ENCODE results near the gene SLC26A1. TPM values are rescaled to one million over a fixed set of nuclear protein-coding genes. Genes with fewer than 3 reads are reported as not detected.

Gene SLC26A1
- total and polyA plus RNA-seq, 2 experiments from 2014 or later = 0.22 to 1.8 TPM

GRCh38 chr4:1003271-1004070 is 10.3 kb upstream of the SLC26A1 start:
- in situ Hi-C loops (cut with MboI) = no loop called here
- 42 to 59% methylated on average over 27 to 36 of the region's 63 CpGs for WGBS, 2 experiments (ENCODE audit: low coverage in 1 of 2, low lambda C conversion rate in 2 of 2, missing lambda C conversion rate in 2 of 2)

GRCh38 chr4:1002631-1003251 is 9.5 kb upstream of the SLC26A1 start:
- no peaks in the 10 kb centered on the region for H3K79me2 ChIP-seq (ENCODE audit: insufficient read depth)
- TF ChIP-seq EZH2phosphoT487 (IDR thresholded peaks at IDR 0.05; ENCODE audit: insufficient read depth, low read depth) = no peak
- peak; percentile 6 for TF ChIP-seq EZH2 (IDR thresholded peaks at IDR 0.05; ENCODE audit: insufficient read depth, poor library complexity, severe bottlenecking)
- H3K9me2 ChIP-seq (ENCODE audit: insufficient read depth) = no peaks in the 10 kb centered on the region
- no peaks in the 10 kb centered on the region for H3F3A ChIP-seq (ENCODE audit: insufficient read depth)
- in situ Hi-C loops (cut with MboI) = no loop called here
- peaks cover 36% of the 10 kb centered on the region for H3K27me3 ChIP-seq (replicated peaks; ENCODE audit: insufficient read depth)
- no peaks in the 10 kb centered on the region for H3K36me3 ChIP-seq (ENCODE audit: low read depth)
- no peaks in the 10 kb centered on the region for H3K9me3 ChIP-seq (ENCODE audit: low read depth)
- H3K4me2 ChIP-seq (ENCODE audit: unreplicated experiment) = no peak overlapping the region
- H2AFZ ChIP-seq = no peak overlapping the region
- DNase-seq = peak; percentile 23
- H3K9ac ChIP-seq = no peak overlapping the region
- 2 to 4% methylated on average over 21 to 49 of the region's 75 CpGs for WGBS, 2 experiments (ENCODE audit: low coverage in 1 of 2, low lambda C conversion rate in 2 of 2, missing lambda C conversion rate in 2 of 2)
- no peaks in the 10 kb centered on the region for H4K20me1 ChIP-seq (ENCODE audit: insufficient read depth)
- H3K4me3 ChIP-seq = no peak overlapping the region
- no peaks in the 10 kb centered on the region for H3K4me1 ChIP-seq (ENCODE audit: insufficient read depth)
- no peak overlapping the region for H3K27ac ChIP-seq

More at GRCh38 chr4:1003271-1004070, 10.3 kb upstream of the SLC26A1 start:
- H3K79me2 ChIP-seq (ENCODE audit: insufficient read depth) = no peaks in the 10 kb centered on the region
- H3K9ac ChIP-seq = no peak overlapping the region
- no peaks in the 10 kb centered on the region for H3K9me2 ChIP-seq (ENCODE audit: insufficient read depth)
- no peak for DNase-seq
- TF ChIP-seq EZH2phosphoT487 (IDR thresholded peaks at IDR 0.05; ENCODE audit: insufficient read depth, low read depth) = no peak
- H3K4me2 ChIP-seq (ENCODE audit: unreplicated experiment) = no peak overlapping the region
- H3K27me3 ChIP-seq (replicated peaks; ENCODE audit: insufficient read depth) = peaks cover 29% of the 10 kb centered on the region
- H4K20me1 ChIP-seq (ENCODE audit: insufficient read depth) = no peaks in the 10 kb centered on the region
- no peaks in the 10 kb centered on the region for H3K36me3 ChIP-seq (ENCODE audit: low read depth)
- no peak overlapping the region for H3K27ac ChIP-seq
- H2AFZ ChIP-seq = no peak overlapping the region
- no peaks in the 10 kb centered on the region for H3K9me3 ChIP-seq (ENCODE audit: low read depth)
- no peaks in the 10 kb centered on the region for H3F3A ChIP-seq (ENCODE audit: insufficient read depth)
- no peak overlapping the region for H3K4me3 ChIP-seq
- H3K4me1 ChIP-seq (ENCODE audit: insufficient read depth) = no peaks in the 10 kb centered on the region

GRCh38 chr4:1002131-1002630 is 9.0 kb upstream of the SLC26A1 start:
- no peaks in the 10 kb centered on the region for H3K9me3 ChIP-seq (ENCODE audit: low read depth)
- H3K4me2 ChIP-seq (ENCODE audit: unreplicated experiment) = no peak overlapping the region
- H2AFZ ChIP-seq = no peak overlapping the region
- in situ Hi-C loops (cut with MboI) = no loop called here
- no peaks in the 10 kb centered on the region for H3K36me3 ChIP-seq (ENCODE audit: low read depth)
- H3K9me2 ChIP-seq (ENCODE audit: insufficient read depth) = no peaks in the 10 kb centered on the region
- no peak overlapping the region for H3K27ac ChIP-seq
- H3K4me1 ChIP-seq (ENCODE audit: insufficient read depth) = no peaks in the 10 kb centered on the region
- no peaks in the 10 kb centered on the region for H3K79me2 ChIP-seq (ENCODE audit: insufficient read depth)
- peak; percentile 63 for DNase-seq
- H3F3A ChIP-seq (ENCODE audit: insufficient read depth) = no peaks in the 10 kb centered on the region
- H3K27me3 ChIP-seq (replicated peaks; ENCODE audit: insufficient read depth) = peaks cover 37% of the 10 kb centered on the region
- 3 to 4% methylated on average over 26 to 27 of the region's 54 CpGs for WGBS, 2 experiments (ENCODE audit: low coverage in 1 of 2, low lambda C conversion rate in 2 of 2, missing lambda C conversion rate in 2 of 2)
- H3K9ac ChIP-seq = no peak overlapping the region
- H4K20me1 ChIP-seq (ENCODE audit: insufficient read depth) = no peaks in the 10 kb centered on the region
- H3K4me3 ChIP-seq = no peak overlapping the region
- TF ChIP-seq EZH2 (IDR thresholded peaks at IDR 0.05; ENCODE audit: insufficient read depth, poor library complexity, severe bottlenecking) = peak; percentile 74
- TF ChIP-seq EZH2phosphoT487 (IDR thresholded peaks at IDR 0.05; ENCODE audit: insufficient read depth, low read depth) = no peak

GRCh38 chr4:1001561-1002130 is 8.4 kb upstream of the SLC26A1 start:
- Histone ChIP-seq H3K9ac (no peak overlapping the region), H3K27ac (no peak overlapping the region), H3K4me2 (ENCODE audit: unreplicated experiment) (no peak overlapping the region), H3K27me3 (replicated peaks; ENCODE audit: insufficient read depth) (peaks cover 38% of the 10 kb centered on the region), H3F3A (ENCODE audit: insufficient read depth) (no peaks in the 10 kb centered on the region), H3K79me2 (ENCODE audit: insufficient read depth) (no peaks in the 10 kb centered on the region), H3K4me1 (ENCODE audit: insufficient read depth) (no peaks in the 10 kb centered on the region), H3K9me2 (ENCODE audit: insufficient read depth) (no peaks in the 10 kb centered on the region), H3K36me3 (ENCODE audit: low read depth) (no peaks in the 10 kb centered on the region), H4K20me1 (ENCODE audit: insufficient read depth) (no peaks in the 10 kb centered on the region), H3K4me3 (no peak overlapping the region), H2AFZ (no peak overlapping the region), H3K9me3 (ENCODE audit: low read depth) (no peaks in the 10 kb centered on the region)
- in situ Hi-C loops (cut with MboI) = no loop called here
- 19% methylated on average over 46 of the region's 48 CpGs for WGBS, 2 experiments (ENCODE audit: low coverage in 1 of 2, low lambda C conversion rate in 2 of 2, missing lambda C conversion rate in 2 of 2)
- no peak for TF ChIP-seq EZH2 (IDR thresholded peaks at IDR 0.05; ENCODE audit: insufficient read depth, poor library complexity, severe bottlenecking)
- TF ChIP-seq EZH2phosphoT487 (IDR thresholded peaks at IDR 0.05; ENCODE audit: insufficient read depth, low read depth) = no peak
- peak; percentile 21 for DNase-seq
